ENCODE measurements around the gene ZNF385C. TPM values are rescaled to one million over a fixed set of nuclear protein-coding genes. Genes with fewer than 3 reads are reported as not detected.

The ZNF385C gene
- polyA plus RNA-seq, 4 donors = 0.31 to 2.3 TPM; not detected in 2

DNA sequence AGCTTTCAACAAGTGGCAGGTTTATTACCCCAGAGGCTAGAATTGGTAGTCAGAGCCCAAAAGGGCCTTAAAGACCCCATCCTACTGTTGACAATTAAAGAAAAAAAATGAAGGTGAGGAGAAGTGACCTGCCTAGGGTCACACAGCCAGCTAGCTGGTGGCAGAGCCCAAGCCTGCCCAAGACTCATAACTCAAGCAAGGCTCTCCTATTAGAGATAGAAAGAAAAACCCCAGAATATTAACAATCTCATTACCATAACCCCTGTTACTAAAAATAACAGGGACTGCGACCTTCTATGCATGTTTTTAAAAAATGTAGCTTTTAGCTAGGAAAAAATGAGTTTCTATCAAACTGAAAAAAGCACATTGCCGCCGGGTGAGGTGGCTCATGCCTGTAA, 38.4 kb upstream of the ZNF385C start:
- DNase-seq (no peak), FAIRE-seq (no peak)
- Histone ChIP-seq H3K27ac (ENCODE audit: low read depth in 1 of 3, low read length in 2 of 3) (peak overlapping the region; percentile 75 to 96 (median 84)), H3K4me3 (ENCODE audit: low read depth in 1 of 3, low read length in 3 of 3) (peak overlapping the region in 1 of 3 donors; percentile 33), H3K9me3 (ENCODE audit: control insufficient read depth in 2 of 2, insufficient read depth in 1 of 2, low read depth in 1 of 2, low read length in 1 of 2) (no peaks in the 10 kb centered on the region), H3K36me3 (ENCODE audit: control insufficient read depth in 3 of 3, insufficient read depth in 2 of 3, low read depth in 1 of 3, low read length in 3 of 3) (peaks cover 2 to 68% (median 5%) of the 10 kb centered on the region in 3 donors), H3K4me1 (ENCODE audit: control insufficient read depth in 3 of 3, insufficient read depth in 2 of 3, low read depth in 1 of 3, low read length in 2 of 3) (peaks cover 9 to 57% (median 10%) of the 10 kb centered on the region in 3 donors), H3K27me3 (ENCODE audit: control insufficient read depth in 3 of 3, insufficient read depth in 3 of 3, low read length in 3 of 3) (no peaks in the 10 kb centered on the region)
- WGBS, 3 donors = 57 to 66% (median 62%) methylated on average over 3 of the region's 3 CpGs

DNA sequence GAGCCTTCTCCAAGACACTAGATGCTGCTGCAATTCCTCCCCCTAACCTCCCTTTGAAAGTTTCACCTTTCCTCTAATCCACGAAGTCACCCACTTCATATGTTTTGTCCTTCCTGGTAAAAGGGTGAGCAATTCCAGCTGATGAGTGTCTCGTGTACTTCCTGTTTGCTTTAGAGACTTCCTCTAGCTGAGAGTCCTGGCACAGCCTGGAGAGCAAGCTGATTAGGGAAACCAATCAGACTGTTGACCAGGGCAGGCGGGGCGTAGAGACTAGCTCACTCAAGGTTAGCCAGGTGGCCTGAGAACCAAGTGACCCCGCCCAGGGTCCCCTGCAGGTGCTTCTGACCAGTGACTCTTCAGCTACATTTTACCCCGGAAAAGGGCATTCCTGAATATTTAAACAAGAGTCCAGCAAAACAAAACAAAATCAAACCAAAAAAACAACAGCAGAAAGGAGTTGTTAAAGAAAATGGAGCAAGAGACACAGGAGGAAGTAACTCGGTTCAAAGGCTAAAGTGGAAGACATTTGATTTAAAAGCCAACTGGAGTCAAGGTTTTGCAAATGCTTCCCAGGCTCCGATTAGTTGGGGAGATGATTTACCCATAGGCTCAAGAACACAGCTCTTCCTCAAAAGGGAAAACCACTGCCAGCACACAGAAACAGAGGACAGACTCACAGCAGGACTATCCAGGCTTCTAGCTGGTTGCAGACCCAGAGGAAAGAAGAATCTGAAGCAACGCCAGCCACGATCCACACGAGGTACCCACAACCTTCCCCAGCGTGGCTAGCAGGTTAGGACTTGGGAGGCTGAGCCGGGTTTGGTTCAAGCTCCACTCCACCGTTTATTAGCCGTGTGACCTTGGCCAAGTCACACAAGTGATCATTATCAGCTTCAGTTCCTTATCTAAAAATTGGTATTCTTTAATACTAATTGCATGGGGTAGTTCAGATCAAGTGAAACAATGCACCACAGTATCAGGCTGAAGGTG, 37.7 kb upstream of the ZNF385C start:
- 10 to 38% (median 17%) methylated on average over 15 of the region's 15 CpGs for WGBS, 3 donors
- Histone ChIP-seq H3K36me3 (ENCODE audit: control insufficient read depth in 3 of 3, insufficient read depth in 2 of 3, low read depth in 1 of 3, low read length in 3 of 3) (peaks cover under 1 to 63% (median 2%) of the 10 kb centered on the region in 3 donors), H3K4me1 (ENCODE audit: control insufficient read depth in 3 of 3, insufficient read depth in 2 of 3, low read depth in 1 of 3, low read length in 2 of 3) (peaks cover 9 to 60% (median 10%) of the 10 kb centered on the region in 3 donors), H3K27me3 (ENCODE audit: control insufficient read depth in 3 of 3, insufficient read depth in 3 of 3, low read length in 3 of 3) (no peaks in the 10 kb centered on the region), H3K4me3 (ENCODE audit: low read depth in 1 of 3, low read length in 3 of 3) (peak overlapping the region in 2 of 3 donors; percentile 3 to 33), H3K27ac (ENCODE audit: low read depth in 1 of 3, low read length in 2 of 3) (peak overlapping the region; percentile 75 to 96 (median 84)), H3K9me3 (ENCODE audit: control insufficient read depth in 2 of 2, insufficient read depth in 1 of 2, low read depth in 1 of 2, low read length in 1 of 2) (no peaks in the 10 kb centered on the region)
- peak; percentile 19 for FAIRE-seq
- peak; percentile 91 to 98 for DNase-seq

- peaks cover 0 to 64% (median 4%) of the 10 kb centered on the region in 3 donors for H3K36me3 ChIP-seq (ENCODE audit: control insufficient read depth in 3 of 3, insufficient read depth in 2 of 3, low read depth in 1 of 3, low read length in 3 of 3)
- H3K4me3 ChIP-seq (ENCODE audit: low read depth in 1 of 3, low read length in 3 of 3) = no peak overlapping the region
- FAIRE-seq = no peak
- H3K4me1 ChIP-seq (ENCODE audit: control insufficient read depth in 3 of 3, insufficient read depth in 2 of 3, low read depth in 1 of 3, low read length in 2 of 3) = peaks cover 9 to 60% (median 10%) of the 10 kb centered on the region in 3 donors
- WGBS, 3 donors = 59 to 72% (median 69%) methylated on average over 6 of the region's 6 CpGs
- no peak for DNase-seq
- no peaks in the 10 kb centered on the region for H3K9me3 ChIP-seq (ENCODE audit: control insufficient read depth in 2 of 2, insufficient read depth in 1 of 2, low read depth in 1 of 2, low read length in 1 of 2)
- no peaks in the 10 kb centered on the region for H3K27me3 ChIP-seq (ENCODE audit: control insufficient read depth in 3 of 3, insufficient read depth in 3 of 3, low read length in 3 of 3)
- H3K27ac ChIP-seq (ENCODE audit: low read depth in 1 of 3, low read length in 2 of 3) = peak overlapping the region; percentile 75 to 96 (median 84)
These were observed 36.9 kb upstream of the ZNF385C start for GRCh38 chr17:42135151-42135550.

- Histone ChIP-seq H3K4me3 (ENCODE audit: low read depth in 1 of 3, low read length in 3 of 3) (no peak overlapping the region), H3K36me3 (ENCODE audit: control insufficient read depth in 3 of 3, insufficient read depth in 2 of 3, low read depth in 1 of 3, low read length in 3 of 3) (peaks cover 4 to 66% (median 12%) of the 10 kb centered on the region in 3 donors), H3K9me3 (ENCODE audit: control insufficient read depth in 2 of 2, insufficient read depth in 1 of 2, low read depth in 1 of 2, low read length in 1 of 2) (no peaks in the 10 kb centered on the region), H3K27ac (ENCODE audit: low read depth in 1 of 3, low read length in 2 of 3) (peak overlapping the region; percentile 46 to 60 (median 48)), H3K27me3 (ENCODE audit: control insufficient read depth in 3 of 3, insufficient read depth in 3 of 3, low read length in 3 of 3) (no peaks in the 10 kb centered on the region), H3K4me1 (ENCODE audit: control insufficient read depth in 3 of 3, insufficient read depth in 2 of 3, low read depth in 1 of 3, low read length in 2 of 3) (peaks cover 9 to 54% (median 10%) of the 10 kb centered on the region in 3 donors)
- DNase-seq (peak in 1 of 2 donors; percentile 48), FAIRE-seq (no peak)
- 7 to 31% (median 19%) methylated on average over 4 of the region's 4 CpGs for WGBS, 3 donors
These were observed 35.3 kb upstream of the ZNF385C start for GRCh38 chr17:42133461-42134041.

GRCh38 chr17:42132941-42133340, 34.7 kb upstream of the ZNF385C start:
- 18 to 28% (median 20%) methylated on average over 3 of the region's 3 CpGs for WGBS, 3 donors
- Histone ChIP-seq H3K4me1 (ENCODE audit: control insufficient read depth in 3 of 3, insufficient read depth in 2 of 3, low read depth in 1 of 3, low read length in 2 of 3) (peaks cover 9 to 54% (median 10%) of the 10 kb centered on the region in 3 donors), H3K27ac (ENCODE audit: low read depth in 1 of 3, low read length in 2 of 3) (peak overlapping the region; percentile 46 to 49 (median 48)), H3K36me3 (ENCODE audit: control insufficient read depth in 3 of 3, insufficient read depth in 2 of 3, low read depth in 1 of 3, low read length in 3 of 3) (peaks cover 6 to 66% (median 14%) of the 10 kb centered on the region in 3 donors), H3K27me3 (ENCODE audit: control insufficient read depth in 3 of 3, insufficient read depth in 3 of 3, low read length in 3 of 3) (no peaks in the 10 kb centered on the region), H3K9me3 (ENCODE audit: control insufficient read depth in 2 of 2, insufficient read depth in 1 of 2, low read depth in 1 of 2, low read length in 1 of 2) (no peaks in the 10 kb centered on the region), H3K4me3 (ENCODE audit: low read depth in 1 of 3, low read length in 3 of 3) (no peak overlapping the region)
- no peak for FAIRE-seq
- DNase-seq = peak; percentile 61 to 66

DNA sequence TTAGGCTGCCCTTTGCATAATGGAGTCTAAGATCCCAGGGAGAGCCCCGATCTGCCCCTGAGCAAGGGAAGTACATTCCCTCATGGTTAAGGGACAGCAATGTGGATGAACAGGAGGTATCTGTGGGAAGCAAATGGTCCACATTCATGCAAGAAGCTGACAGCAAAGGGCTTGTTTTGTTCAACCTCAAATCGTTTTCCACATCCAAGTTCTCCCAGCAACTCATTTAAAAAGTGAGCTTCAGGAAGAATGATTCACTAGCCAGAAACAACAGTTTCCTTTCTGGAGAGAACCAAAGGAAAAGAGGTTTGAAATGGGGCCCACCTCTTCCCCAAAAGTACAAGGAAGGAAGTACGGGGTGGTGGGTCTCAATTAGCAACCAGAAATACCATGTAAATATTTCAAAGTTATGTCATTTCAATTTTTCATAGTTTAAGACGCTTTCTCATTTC, 33.7 kb upstream of the ZNF385C start:
- H3K4me1 ChIP-seq (ENCODE audit: control insufficient read depth in 3 of 3, insufficient read depth in 2 of 3, low read depth in 1 of 3, low read length in 2 of 3) = peaks cover 9 to 54% (median 10%) of the 10 kb centered on the region in 3 donors
- no peak for DNase-seq
- H3K4me3 ChIP-seq (ENCODE audit: low read depth in 1 of 3, low read length in 3 of 3) = no peak overlapping the region
- no peaks in the 10 kb centered on the region for H3K27me3 ChIP-seq (ENCODE audit: control insufficient read depth in 3 of 3, insufficient read depth in 3 of 3, low read length in 3 of 3)
- peak overlapping the region in 1 of 3 donors; percentile 57 for H3K27ac ChIP-seq (ENCODE audit: low read depth in 1 of 3, low read length in 2 of 3)
- peaks cover 9 to 69% (median 14%) of the 10 kb centered on the region in 3 donors for H3K36me3 ChIP-seq (ENCODE audit: control insufficient read depth in 3 of 3, insufficient read depth in 2 of 3, low read depth in 1 of 3, low read length in 3 of 3)
- H3K9me3 ChIP-seq (ENCODE audit: control insufficient read depth in 2 of 2, insufficient read depth in 1 of 2, low read depth in 1 of 2, low read length in 1 of 2) = no peaks in the 10 kb centered on the region
- 48 to 69% (median 68%) methylated on average over 4 of the region's 4 CpGs for WGBS, 3 donors
- FAIRE-seq = no peak

- Histone ChIP-seq H3K9me3 (ENCODE audit: control insufficient read depth in 2 of 2, insufficient read depth in 1 of 2, low read depth in 1 of 2, low read length in 1 of 2) (no peaks in the 10 kb centered on the region), H3K4me1 (ENCODE audit: control insufficient read depth in 3 of 3, insufficient read depth in 2 of 3, low read depth in 1 of 3, low read length in 2 of 3) (peaks cover 9 to 46% (median 10%) of the 10 kb centered on the region in 3 donors), H3K27ac (ENCODE audit: low read depth in 1 of 3, low read length in 2 of 3) (peak overlapping the region in 1 of 3 donors; percentile 57), H3K4me3 (ENCODE audit: low read depth in 1 of 3, low read length in 3 of 3) (no peak overlapping the region), H3K36me3 (ENCODE audit: control insufficient read depth in 3 of 3, insufficient read depth in 2 of 3, low read depth in 1 of 3, low read length in 3 of 3) (peaks cover 11 to 71% (median 16%) of the 10 kb centered on the region in 3 donors), H3K27me3 (ENCODE audit: control insufficient read depth in 3 of 3, insufficient read depth in 3 of 3, low read length in 3 of 3) (no peaks in the 10 kb centered on the region)
- FAIRE-seq = no peak
- 88 to 97% (median 95%) methylated on average over 4 of the region's 4 CpGs for WGBS, 3 donors
- no peak for DNase-seq
These were observed 33.0 kb upstream of the ZNF385C start for GRCh38 chr17:42131232-42131631.

- DNase-seq (no peak), FAIRE-seq (no peak)
- WGBS, 3 donors = 93 to 96% (median 95%) methylated on average over 16 of the region's 16 CpGs
- Histone ChIP-seq H3K9me3 (ENCODE audit: control insufficient read depth in 2 of 2, insufficient read depth in 1 of 2, low read depth in 1 of 2, low read length in 1 of 2) (no peaks in the 10 kb centered on the region), H3K4me3 (ENCODE audit: low read depth in 1 of 3, low read length in 3 of 3) (no peak overlapping the region), H3K27ac (ENCODE audit: low read depth in 1 of 3, low read length in 2 of 3) (peak overlapping the region in 1 of 3 donors; percentile 57), H3K4me1 (ENCODE audit: control insufficient read depth in 3 of 3, insufficient read depth in 2 of 3, low read depth in 1 of 3, low read length in 2 of 3) (peaks cover 8 to 39% (median 9%) of the 10 kb centered on the region in 3 donors), H3K36me3 (ENCODE audit: control insufficient read depth in 3 of 3, insufficient read depth in 2 of 3, low read depth in 1 of 3, low read length in 3 of 3) (peaks cover 14 to 79% (median 18%) of the 10 kb centered on the region in 3 donors), H3K27me3 (ENCODE audit: control insufficient read depth in 3 of 3, insufficient read depth in 3 of 3, low read length in 3 of 3) (no peaks in the 10 kb centered on the region)
These were observed 32.1 kb upstream of the ZNF385C start for GRCh38 chr17:42130310-42130936.
